ENCODE data around the gene TMEM233. TPM values are rescaled to one million over a fixed set of nuclear protein-coding genes. Genes with fewer than 3 reads are reported as not detected.

Gene TMEM233
- under 1 TPM in 3 of 4 donors, not detected in 1; 0.12 to 0.38 (median 0.19) TPM for total RNA-seq

DNA sequence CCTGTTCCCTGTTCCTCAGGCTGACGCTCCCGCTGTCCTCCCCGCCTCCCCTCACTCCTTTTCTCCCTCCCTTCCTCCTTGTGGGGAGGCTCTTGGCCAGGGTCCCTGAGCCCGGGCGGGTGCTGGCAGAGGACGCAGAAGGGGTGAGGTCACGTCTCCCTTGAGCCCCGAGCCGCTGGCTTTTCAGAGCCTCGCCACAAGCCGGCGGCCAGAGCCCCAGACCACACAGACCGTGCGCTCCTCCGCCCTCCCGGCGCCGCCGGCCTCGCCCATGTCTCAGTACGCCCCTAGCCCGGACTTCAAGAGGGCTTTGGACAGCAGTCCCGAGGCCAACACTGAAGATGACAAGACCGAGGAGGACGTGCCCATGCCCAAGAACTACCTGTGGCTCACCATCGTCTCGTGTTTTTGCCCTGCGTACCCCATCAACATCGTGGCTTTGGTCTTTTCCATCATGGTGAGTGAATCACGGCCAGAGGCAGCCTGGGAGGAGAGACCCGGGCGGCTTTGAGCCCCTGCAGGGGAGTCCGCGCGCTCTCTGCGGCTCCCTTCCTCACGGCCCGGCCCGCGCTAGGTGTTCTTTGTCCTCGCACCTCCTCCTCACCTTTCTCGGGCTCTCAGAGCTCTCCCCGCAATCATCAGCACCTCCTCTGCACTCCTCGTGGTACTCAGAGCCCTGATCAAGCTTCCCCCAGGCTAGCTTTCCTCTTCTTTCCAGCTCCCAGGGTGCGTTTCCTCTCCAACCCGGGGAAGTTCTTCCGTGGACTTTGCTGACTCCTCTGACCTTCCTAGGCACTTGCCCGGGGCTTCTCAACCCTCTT is at the start of gene TMEM233:
Gene TMEM233 (plus strand): TSS at position 197 of the 821 bp plus-strand sequence. CDS start 75 bp downstream, at position 272.
- TF ChIP-seq, protein P1, sequence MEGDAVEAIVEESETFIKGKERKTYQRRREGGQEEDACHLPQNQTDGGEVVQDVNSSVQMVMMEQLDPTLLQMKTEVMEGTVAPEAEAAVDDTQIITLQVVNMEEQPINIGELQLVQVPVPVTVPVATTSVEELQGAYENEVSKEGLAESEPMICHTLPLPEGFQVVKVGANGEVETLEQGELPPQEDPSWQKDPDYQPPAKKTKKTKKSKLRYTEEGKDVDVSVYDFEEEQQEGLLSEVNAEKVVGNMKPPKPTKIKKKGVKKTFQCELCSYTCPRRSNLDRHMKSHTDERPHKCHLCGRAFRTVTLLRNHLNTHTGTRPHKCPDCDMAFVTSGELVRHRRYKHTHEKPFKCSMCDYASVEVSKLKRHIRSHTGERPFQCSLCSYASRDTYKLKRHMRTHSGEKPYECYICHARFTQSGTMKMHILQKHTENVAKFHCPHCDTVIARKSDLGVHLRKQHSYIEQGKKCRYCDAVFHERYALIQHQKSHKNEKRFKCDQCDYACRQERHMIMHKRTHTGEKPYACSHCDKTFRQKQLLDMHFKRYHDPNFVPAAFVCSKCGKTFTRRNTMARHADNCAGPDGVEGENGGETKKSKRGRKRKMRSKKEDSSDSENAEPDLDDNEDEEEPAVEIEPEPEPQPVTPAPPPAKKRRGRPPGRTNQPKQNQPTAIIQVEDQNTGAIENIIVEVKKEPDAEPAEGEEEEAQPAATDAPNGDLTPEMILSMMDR (IDR thresholded peaks at IDR 0.05), result no peak
- DNase-seq (ENCODE audit: low spot score), result no peak

DNA sequence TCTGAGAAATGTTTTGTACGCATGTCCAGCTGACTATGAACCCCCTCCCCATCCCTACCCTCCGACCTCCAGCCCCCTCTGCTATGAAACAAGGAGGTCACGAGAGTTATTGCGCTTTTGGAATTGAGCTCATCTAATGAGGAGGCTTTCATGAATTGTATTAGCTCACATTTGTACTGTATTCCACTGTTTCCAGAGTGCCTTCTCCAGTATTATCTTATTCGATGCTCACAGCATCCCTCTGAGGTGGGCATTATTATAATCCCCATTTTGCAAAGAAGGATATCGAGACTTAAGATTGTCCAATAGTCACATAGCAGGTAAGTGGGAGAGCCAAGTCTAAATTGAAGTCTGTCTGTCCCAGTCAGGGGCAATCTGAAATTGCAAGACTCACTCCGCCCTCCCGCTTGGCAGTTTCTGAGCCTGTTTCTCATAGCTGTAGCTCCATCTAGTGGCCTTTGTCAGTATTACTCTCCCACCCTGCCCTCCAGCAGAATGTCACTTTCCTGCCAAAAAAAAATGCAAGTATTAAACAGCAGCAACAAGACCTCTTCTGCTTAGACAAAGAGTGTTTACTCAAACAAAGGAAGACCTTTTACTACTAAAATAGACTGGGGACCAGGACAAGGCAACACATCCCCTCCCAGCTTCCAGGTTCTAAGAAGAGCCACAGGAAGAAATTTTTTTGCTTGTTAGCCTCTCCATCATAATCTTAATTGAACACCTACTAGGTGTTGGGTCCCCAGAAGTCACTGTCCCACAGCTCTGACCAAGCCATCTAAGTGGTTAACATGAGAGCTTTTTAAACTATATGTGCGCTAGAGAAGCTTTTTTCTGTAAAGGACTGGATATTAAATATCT is 48.6 kb upstream of the TMEM233 start:
- DNase-seq (ENCODE audit: low spot score), result peak; percentile 24
- TF ChIP-seq, protein P1 (IDR thresholded peaks at IDR 0.05), result peak in 1 of 3 donors; percentile 8
- ATAC-seq (ENCODE audit: low FRiP score), result no peak

More for the DNA sequence above, at the start of gene TMEM233:
- no peak for ATAC-seq (ENCODE audit: low FRiP score)

DNA sequence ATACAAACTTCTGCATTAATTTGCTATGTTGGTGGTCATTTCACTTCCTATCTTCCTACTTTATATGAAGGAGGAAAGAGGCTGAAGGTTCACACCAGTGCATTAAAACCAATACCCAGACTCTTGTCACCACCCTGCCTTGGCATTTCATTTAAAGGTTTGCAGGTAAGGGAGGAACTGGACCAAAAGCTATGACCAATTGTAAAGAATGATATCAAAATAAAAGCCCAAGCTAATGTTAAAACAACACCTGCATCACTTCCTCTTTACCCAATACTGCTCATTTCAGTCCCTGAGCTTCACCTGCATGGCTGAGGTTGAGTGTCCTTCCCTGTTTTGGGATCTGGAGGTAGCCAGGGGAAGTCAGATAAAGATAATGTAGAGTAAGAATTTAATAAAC is 47.2 kb upstream of the TMEM233 start:
- ATAC-seq (ENCODE audit: low FRiP score) (no peak), DNase-seq (ENCODE audit: low spot score) (no peak)
- TF ChIP-seq, protein P1 (IDR thresholded peaks at IDR 0.05), result no peak

DNA sequence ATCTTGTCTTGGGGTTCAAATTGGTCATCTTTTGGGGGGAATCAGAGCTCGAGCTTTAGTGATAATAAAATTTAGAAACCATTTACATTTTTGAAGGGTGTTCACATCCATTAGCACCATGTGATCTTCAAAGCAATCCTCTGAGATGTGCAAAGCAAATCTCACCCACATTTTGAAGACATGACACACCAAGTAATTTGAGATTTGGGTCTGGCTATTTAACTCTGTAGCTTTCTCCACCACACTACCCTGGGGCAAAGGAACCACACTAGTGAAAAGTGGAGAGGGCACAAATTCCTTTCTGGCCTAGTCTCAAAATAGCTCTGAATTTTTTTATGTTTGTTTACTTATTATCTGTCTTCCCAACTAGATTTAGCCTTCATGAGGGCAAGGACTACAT is 46.6 kb upstream of the TMEM233 start:
- no peak for DNase-seq (ENCODE audit: low spot score)
- ATAC-seq (ENCODE audit: low FRiP score), result no peak
- TF ChIP-seq, protein P1 (IDR thresholded peaks at IDR 0.05), result no peak

DNA sequence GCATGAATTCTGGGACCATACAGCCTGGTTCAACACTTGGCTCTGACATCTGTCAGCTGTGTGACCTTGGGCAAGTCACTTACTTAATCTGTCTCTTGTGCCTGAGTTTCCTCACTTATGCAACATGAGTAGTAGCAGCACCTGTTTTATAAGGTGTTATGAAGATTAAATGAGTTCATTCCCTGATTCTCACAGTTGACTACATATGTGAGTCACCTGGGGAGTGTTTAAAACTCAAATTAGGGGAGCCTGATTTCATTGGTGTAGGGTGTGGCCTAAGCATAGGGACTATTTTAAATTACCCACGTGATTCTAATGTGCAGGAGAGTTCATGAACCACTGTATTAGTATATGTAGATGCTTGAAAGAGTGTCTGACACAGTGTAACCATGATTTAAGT is 36.7 kb upstream of the TMEM233 start:
- no peak for ATAC-seq (ENCODE audit: low FRiP score)
- DNase-seq (ENCODE audit: low spot score), result no peak
- TF ChIP-seq, protein P1 (IDR thresholded peaks at IDR 0.05), result no peak

DNA sequence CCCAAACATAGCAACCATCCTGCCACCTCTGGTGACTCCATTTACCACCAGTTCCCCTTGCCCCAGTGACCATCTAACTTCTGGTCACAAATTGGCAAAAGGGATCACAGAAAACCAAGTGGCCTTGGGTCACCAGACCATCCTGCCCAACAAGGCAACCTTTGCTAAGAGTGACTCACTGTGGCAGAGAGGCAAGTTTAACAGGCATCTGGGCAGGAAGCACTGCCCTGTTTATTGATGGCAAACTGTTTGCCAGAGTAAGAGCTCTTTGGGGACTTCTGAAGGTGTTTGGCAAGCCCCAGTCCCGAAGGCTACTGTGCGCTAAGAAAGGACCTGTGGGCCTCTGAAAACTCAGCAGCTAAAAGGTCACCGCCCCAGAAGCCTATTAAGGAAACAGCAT is 28.2 kb upstream of the TMEM233 start:
- ATAC-seq (ENCODE audit: low FRiP score), result no peak
- TF ChIP-seq, protein P1 (IDR thresholded peaks at IDR 0.05), result no peak
- no peak for DNase-seq (ENCODE audit: low spot score)
